GM18909 (cell line): ENCODE measurements around the gene MARK2.
A peak's percentile ranks its signal among the peaks of the same experiment; 100 is the strongest.
"Not testable (repeated sequence)": the region's sequence is repeated elsewhere in the genome, so short reads cannot be mapped to it uniquely, and the experiment has no call there.

Source experiments
- ATAC-seq: cut with Tn5 transposase; IDR thresholded peaks from one replicate; pipeline ENCODE4 v1.9.1; 2021; ENCODE audit warnings: mild to moderate bottlenecking; ENCODE audit not compliant: unreplicated experiment, poor library complexity

MARK2 gene

GRCh38 chr11:63849691-63850090 is 10.8 kb downstream of the MARK2 start:
- no peak for ATAC-seq

DNA sequence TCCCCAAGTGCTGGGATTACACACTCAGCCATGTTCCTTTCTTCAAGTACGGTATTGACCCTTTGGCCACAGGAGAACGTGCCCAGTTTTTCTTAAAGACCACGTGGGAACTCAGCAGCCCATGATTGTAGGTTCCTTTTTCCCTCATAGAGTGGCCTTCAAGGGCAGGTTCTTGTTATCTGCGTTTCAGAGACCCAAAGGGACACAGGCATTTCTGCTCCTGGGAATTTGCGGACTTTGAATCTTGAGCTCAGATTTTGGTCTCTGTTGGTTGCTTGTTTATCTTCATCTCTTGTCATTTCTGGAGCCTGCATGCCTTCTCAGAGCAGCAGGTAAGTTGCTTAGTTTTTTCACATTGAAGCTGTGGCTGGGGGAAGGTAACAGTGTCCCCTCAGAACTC is 12.0 kb downstream of the MARK2 start:
- ATAC-seq: no peak

- ATAC-seq: no peak
These were observed 12.5 kb downstream of the MARK2 start for GRCh38 chr11:63851364-63851763.

DNA sequence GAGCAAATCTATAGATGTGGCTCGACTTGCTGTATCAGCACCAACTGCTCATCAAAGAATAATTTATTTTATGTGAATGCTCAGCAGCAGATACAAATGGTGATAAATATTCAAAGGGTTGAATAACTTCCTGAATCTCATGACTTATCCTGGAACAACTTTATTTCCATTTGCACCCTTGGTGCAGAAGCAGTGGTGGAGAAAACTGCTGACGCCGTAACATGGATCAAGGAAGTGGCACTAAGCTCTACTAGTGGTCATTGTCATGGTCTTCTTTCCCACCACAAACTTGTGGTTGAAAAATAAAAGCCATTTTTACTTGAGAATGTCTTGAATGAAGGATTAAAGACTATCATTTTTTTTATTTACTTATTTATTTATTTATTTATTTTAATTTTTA is 14.6 kb downstream of the MARK2 start:
- no peak for ATAC-seq

GRCh38 chr11:63854696-63855095 is 15.8 kb downstream of the MARK2 start:
- ATAC-seq: no peak

DNA sequence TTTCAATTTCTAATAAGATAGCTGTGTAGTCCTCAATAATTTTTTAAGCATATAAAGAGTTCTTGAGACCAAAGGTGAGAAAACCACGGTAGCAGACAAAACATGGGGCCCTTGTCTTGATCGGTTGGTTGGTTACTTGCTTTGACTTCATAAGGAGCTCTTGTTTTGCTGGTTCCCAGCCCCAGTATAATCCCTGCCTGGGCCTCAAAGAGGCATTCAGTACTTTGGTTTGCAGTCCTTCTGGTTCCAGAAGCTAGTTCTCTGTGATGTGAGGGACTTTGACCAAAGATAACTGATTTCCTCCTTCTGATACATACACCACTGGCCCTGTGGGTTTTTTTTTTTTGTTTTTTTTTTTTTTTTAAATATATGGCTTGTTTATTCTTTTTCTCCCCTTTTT is 17.1 kb downstream of the MARK2 start:
- ATAC-seq: no peak

- ATAC-seq: no peak
These were observed 20.0 kb downstream of the MARK2 start for GRCh38 chr11:63858628-63859550.

DNA sequence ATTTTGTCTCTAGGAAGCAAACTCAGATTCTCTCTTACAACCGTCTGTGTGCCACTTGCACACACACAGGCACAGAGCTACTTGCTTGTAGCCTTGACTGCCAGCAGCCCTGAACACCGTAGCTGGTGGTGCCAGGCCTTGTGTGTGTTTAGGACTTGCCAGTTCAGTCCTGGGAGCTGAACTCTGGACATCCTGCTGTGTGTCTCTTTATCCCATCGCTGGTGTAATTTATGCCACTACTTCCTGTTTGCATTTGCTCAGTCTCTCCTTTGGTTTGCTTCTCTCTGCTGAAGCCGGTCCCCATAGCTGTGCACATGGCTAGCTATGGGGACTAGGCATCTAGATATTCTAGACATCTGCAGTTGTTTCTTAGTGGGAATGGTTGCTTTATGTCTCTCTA is 24.0 kb downstream of the MARK2 start:
- no peak for ATAC-seq

DNA sequence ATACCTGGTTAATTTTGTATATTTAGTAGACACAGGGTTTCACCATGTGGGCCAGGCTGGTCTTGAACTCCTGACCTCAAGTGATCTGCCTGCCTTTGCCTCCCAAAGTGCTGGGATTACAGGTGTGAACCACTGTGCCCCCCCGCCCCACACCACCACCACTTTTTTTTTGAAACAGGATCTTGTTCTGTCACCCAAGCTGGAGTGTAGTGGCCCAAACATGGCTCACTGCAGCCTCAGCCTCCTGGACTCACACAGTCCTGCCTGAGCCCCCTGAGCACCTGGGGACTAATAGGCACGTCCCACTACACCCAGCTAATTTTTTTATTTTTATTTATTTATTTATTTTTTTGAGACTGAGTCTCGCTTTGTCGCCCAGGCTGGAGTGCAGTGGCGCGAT is 24.7 kb downstream of the MARK2 start:
- not testable (repeated sequence) for ATAC-seq

- ATAC-seq: no peak
These were observed 27.3 kb downstream of the MARK2 start for GRCh38 chr11:63866211-63866610.

GRCh38 chr11:63867511-63867910 is 28.6 kb downstream of the MARK2 start:
- ATAC-seq: no peak

GRCh38 chr11:63868399-63869064 is 29.6 kb downstream of the MARK2 start:
- ATAC-seq: no peak

- ATAC-seq: no peak
These were observed 30.3 kb downstream of the MARK2 start for GRCh38 chr11:63869171-63869591.

DNA sequence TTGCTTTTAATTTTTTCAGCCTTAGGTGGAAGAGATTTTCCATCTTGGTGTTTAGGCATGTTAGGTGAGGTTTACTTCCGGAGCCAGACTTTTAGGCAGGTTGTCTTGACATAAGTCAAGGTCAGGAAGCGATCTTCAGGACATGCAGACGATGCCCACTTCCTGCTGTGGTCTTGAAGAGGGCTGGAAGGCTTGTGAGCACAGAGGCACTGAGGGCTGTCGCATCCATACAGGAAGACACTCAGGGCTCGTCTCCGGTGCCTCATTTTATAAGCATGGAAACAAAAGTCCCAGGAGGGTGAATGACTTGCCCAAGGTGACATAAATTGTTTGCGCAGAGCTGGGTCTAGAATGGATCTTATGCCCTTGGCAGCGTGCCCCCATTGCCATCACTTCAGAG is 30.8 kb downstream of the MARK2 start:
- no peak for ATAC-seq

GRCh38 chr11:63870351-63871140 is 31.6 kb downstream of the MARK2 start:
- no peak for ATAC-seq

DNA sequence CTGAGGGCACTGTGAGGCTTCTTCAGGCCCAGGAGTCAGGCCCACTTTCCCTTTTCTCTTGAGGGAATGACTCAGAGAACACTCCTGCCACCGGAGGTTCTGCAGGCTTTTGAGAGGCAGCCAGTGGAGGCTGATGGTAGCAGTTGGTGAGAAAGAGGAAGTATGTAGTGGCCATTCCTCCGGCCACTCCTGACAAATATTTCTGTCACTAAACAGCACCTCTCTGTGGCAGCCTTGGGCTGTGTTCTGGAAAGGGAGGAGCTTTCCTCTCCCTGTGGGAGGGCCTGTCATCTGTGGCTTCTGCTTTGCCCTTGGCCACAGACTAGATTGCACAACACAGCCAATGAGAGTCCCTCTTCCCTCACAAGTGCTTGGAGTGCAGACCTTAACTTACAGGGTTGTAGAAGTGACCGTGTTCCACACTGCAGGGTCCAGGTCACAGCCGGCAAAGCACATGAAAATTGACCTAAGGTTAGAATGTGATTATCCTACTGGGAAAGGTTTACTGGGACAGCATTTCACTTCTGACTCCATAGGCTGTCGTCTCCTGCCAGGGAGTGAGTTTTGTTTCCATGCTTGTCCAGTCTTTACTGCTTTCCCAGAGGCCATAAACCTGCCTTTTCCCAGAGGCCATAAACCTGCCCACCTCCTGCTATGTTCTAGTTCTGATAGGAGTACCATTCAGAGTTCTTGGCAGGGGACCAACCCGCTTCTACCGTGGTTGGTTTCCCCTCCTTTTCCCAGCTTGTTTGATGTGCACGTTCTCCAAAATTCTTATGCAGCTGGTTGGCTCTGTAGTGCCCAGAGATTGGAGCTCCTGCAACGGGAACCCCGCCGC is 33.3 kb downstream of the MARK2 start:
- peak; percentile 91 for ATAC-seq

DNA sequence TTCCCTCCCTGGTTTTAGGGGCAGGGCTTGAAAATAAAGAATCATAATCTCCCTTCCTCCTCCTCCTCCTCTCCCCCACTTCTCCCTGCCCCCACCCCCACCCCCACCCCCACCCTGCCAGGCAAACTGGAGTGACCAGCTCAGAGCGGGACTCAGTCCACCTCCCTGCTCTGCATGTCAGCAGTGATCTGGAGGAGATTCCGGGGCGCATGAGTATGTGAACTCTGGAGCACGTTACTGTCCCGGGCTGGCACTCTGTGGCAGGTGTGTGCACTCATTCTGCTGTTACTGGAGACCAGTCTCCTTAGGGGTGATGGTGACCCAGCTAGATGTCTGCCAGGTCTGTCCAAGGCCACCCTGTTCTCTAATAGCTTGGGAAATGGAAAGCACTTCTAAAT is 33.9 kb downstream of the MARK2 start:
- no peak for ATAC-seq

- ATAC-seq: no peak
These were observed 34.4 kb downstream of the MARK2 start for GRCh38 chr11:63873311-63873710.

GRCh38 chr11:63874511-63874910 is 35.6 kb downstream of the MARK2 start:
- ATAC-seq: no peak

- no peak for ATAC-seq
These were observed 36.7 kb downstream of the MARK2 start for GRCh38 chr11:63875506-63876065.
